Measurements from ENCODE around the gene MKNK1.

Gene MKNK1

GRCh38 chr1:46563341-46563740 is 40.7 kb downstream of the MKNK1 start:
- no peaks in the 10 kb centered on the region for H3K9me3 ChIP-seq (ENCODE audit: control insufficient read depth, insufficient read depth, low read length)
- no peak overlapping the region for H3K4me3 ChIP-seq (ENCODE audit: low read length)
- H3K4me2 ChIP-seq (ENCODE audit: low read length): no peak overlapping the region
- no peaks in the 10 kb centered on the region for H3K4me1 ChIP-seq (ENCODE audit: control insufficient read depth, low read length)
- no peaks in the 10 kb centered on the region for H3K27me3 ChIP-seq (ENCODE audit: control insufficient read depth, low read length)
- H3F3A ChIP-seq (ENCODE audit: control insufficient read depth, insufficient read depth): no peaks in the 10 kb centered on the region
- TF ChIP-seq EZH2phosphoT487 (IDR thresholded peaks at IDR 0.05; ENCODE audit: borderline replicate concordance, low read length) (no peak), CTCF (IDR thresholded peaks at IDR 0.05; ENCODE audit: low read depth, low read length, poor library complexity, severe bottlenecking) (no peak)
- H3K79me2 ChIP-seq (ENCODE audit: control insufficient read depth, low read length): no peaks in the 10 kb centered on the region
- H3K27ac ChIP-seq (ENCODE audit: low read depth, low read length): no peak overlapping the region
- H3K36me3 ChIP-seq (ENCODE audit: control insufficient read depth, low read length): no peaks in the 10 kb centered on the region
- no peaks in the 10 kb centered on the region for H4K20me1 ChIP-seq (ENCODE audit: control insufficient read depth, insufficient read depth, low read depth, low read length)
- H3K9me2 ChIP-seq (replicated peaks; ENCODE audit: control insufficient read depth, low read length): no peaks in the 10 kb centered on the region

GRCh38 chr1:46562498-46562897 is 41.6 kb downstream of the MKNK1 start:
- Histone ChIP-seq H3F3A (ENCODE audit: control insufficient read depth, insufficient read depth) (no peaks in the 10 kb centered on the region), H3K4me2 (ENCODE audit: low read length) (no peak overlapping the region), H3K9me3 (ENCODE audit: control insufficient read depth, insufficient read depth, low read length) (no peaks in the 10 kb centered on the region), H3K4me3 (ENCODE audit: low read length) (no peak overlapping the region), H3K27ac (ENCODE audit: low read depth, low read length) (no peak overlapping the region), H4K20me1 (ENCODE audit: control insufficient read depth, insufficient read depth, low read depth, low read length) (no peaks in the 10 kb centered on the region), H3K9me2 (replicated peaks; ENCODE audit: control insufficient read depth, low read length) (no peaks in the 10 kb centered on the region), H3K27me3 (ENCODE audit: control insufficient read depth, low read length) (no peaks in the 10 kb centered on the region), H3K79me2 (ENCODE audit: control insufficient read depth, low read length) (no peaks in the 10 kb centered on the region), H3K4me1 (ENCODE audit: control insufficient read depth, low read length) (no peaks in the 10 kb centered on the region), H3K36me3 (ENCODE audit: control insufficient read depth, low read length) (no peaks in the 10 kb centered on the region)
- TF ChIP-seq EZH2phosphoT487 (IDR thresholded peaks at IDR 0.05; ENCODE audit: borderline replicate concordance, low read length) (no peak), CTCF (IDR thresholded peaks at IDR 0.05; ENCODE audit: low read depth, low read length, poor library complexity, severe bottlenecking) (no peak)

- no peaks in the 10 kb centered on the region for H3K9me2 ChIP-seq (replicated peaks; ENCODE audit: control insufficient read depth, low read length)
- no peak overlapping the region for H3K4me3 ChIP-seq (ENCODE audit: low read length)
- H3K36me3 ChIP-seq (ENCODE audit: control insufficient read depth, low read length): no peaks in the 10 kb centered on the region
- no peaks in the 10 kb centered on the region for H4K20me1 ChIP-seq (ENCODE audit: control insufficient read depth, insufficient read depth, low read depth, low read length)
- H3K79me2 ChIP-seq (ENCODE audit: control insufficient read depth, low read length): no peaks in the 10 kb centered on the region
- H3F3A ChIP-seq (ENCODE audit: control insufficient read depth, insufficient read depth): no peaks in the 10 kb centered on the region
- no peaks in the 10 kb centered on the region for H3K27me3 ChIP-seq (ENCODE audit: control insufficient read depth, low read length)
- H3K9me3 ChIP-seq (ENCODE audit: control insufficient read depth, insufficient read depth, low read length): no peaks in the 10 kb centered on the region
- no peak overlapping the region for H3K4me2 ChIP-seq (ENCODE audit: low read length)
- H3K27ac ChIP-seq (ENCODE audit: low read depth, low read length): no peak overlapping the region
- TF ChIP-seq EZH2phosphoT487 (IDR thresholded peaks at IDR 0.05; ENCODE audit: borderline replicate concordance, low read length): no peak
- no peak for TF ChIP-seq CTCF (IDR thresholded peaks at IDR 0.05; ENCODE audit: low read depth, low read length, poor library complexity, severe bottlenecking)
- no peaks in the 10 kb centered on the region for H3K4me1 ChIP-seq (ENCODE audit: control insufficient read depth, low read length)
These were observed 45.1 kb downstream of the MKNK1 start for GRCh38 chr1:46558966-46559365.

Measured in DOHH2 (cell line).